Choroid plexus epithelial cell (primary cell): Measurements from ENCODE around the gene ANKK1.
A peak's percentile ranks its signal among the peaks of the same experiment; 100 is the strongest.

Source experiments
- DNase-seq: peaks from one replicate; pipeline ENCODE4 v3.0.0-alpha.2; 2010; ENCODE audit warnings: low read depth
- H3K4me3 ChIP-seq: 2 replicates; pipeline ENCODE4 v1.5.1; 2011; ENCODE audit warnings: low read depth, mild to moderate bottlenecking, control low read depth, low read length, moderate library complexity
- TF ChIP-seq, protein P1 (sequence below): conservative IDR thresholded peaks from 2 replicates; pipeline ENCODE4 v1.5.1; 2011; ENCODE audit warnings: low read depth, mild to moderate bottlenecking, control low read depth, inconsistent platforms, low read length, moderate library complexity

Gene ANKK1

DNA sequence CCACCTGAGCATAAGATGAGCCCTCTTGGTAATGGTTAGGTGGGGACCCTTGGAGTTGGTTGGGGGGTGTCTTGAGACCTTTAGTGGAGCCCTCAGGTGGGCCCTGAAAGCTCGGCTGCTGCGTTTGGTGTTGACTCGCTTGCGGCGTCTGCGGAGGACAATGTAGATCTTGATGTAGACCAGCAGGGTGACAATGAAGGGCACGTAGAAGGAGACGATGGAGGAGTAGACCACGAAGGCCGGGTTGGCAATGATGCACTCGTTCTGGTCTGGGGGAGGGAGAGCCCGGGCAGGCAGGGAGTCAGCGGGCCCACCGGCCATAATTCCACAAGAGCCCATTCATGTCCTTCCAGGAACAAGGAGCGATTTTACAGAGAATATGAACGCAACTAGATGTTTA is 27.8 kb downstream of the ANKK1 start:
- no peak for DNase-seq
- TF ChIP-seq, protein P1, sequence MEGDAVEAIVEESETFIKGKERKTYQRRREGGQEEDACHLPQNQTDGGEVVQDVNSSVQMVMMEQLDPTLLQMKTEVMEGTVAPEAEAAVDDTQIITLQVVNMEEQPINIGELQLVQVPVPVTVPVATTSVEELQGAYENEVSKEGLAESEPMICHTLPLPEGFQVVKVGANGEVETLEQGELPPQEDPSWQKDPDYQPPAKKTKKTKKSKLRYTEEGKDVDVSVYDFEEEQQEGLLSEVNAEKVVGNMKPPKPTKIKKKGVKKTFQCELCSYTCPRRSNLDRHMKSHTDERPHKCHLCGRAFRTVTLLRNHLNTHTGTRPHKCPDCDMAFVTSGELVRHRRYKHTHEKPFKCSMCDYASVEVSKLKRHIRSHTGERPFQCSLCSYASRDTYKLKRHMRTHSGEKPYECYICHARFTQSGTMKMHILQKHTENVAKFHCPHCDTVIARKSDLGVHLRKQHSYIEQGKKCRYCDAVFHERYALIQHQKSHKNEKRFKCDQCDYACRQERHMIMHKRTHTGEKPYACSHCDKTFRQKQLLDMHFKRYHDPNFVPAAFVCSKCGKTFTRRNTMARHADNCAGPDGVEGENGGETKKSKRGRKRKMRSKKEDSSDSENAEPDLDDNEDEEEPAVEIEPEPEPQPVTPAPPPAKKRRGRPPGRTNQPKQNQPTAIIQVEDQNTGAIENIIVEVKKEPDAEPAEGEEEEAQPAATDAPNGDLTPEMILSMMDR = no peak
- H3K4me3 ChIP-seq = no peak overlapping the region

DNA sequence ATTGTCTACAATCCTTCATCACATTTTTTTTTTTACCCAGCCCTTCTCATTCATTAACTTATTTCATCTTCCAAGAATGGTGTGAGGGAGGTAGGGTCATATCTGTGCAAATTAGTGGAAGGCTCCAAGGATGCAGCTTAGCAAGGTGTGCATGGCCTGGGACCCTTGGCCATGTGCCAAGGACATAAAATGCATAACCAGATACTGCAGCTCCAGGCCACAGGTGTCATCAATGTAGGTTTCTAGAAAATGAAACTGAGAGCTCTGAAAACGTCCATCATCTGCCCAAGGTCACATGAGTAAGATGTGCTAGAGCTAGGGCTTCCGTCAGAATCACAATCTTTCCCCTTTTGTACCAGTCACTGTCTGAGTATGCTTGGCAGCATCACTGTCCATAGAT is 29.8 kb downstream of the ANKK1 start:
- no peak for DNase-seq
- TF ChIP-seq, protein P1 = no peak

DNA sequence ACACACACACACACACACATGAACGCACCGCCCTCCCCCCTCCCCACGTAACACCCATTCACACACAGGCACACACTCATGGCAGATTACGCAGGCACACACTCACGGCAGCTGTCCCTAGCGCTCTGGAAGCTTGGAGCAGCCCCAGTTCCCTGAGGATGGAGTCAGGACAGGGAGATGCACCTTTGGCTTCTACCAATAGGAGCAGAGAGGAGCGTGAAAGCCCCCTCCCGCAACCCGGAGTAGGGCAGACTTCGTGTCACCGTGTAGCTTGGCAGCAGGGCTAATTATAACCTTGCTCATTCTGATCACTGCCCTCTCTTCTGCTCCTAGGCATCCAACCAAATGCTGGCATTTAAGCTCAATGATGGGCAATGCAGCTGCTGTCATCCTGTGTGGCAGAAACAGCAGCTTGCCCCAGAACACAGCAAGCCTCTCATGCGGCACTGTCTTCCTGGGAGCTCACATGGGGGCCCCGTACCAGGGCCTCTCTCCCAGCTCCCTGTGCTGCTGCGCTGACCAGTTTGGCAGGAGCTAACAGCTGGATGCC is 31.9 kb downstream of the ANKK1 start:
- H3K4me3 ChIP-seq = no peak overlapping the region
- TF ChIP-seq, protein P1 = no peak
- no peak for DNase-seq

More for the DNA sequence above, 29.8 kb downstream of the ANKK1 start:
- no peak overlapping the region for H3K4me3 ChIP-seq

DNA sequence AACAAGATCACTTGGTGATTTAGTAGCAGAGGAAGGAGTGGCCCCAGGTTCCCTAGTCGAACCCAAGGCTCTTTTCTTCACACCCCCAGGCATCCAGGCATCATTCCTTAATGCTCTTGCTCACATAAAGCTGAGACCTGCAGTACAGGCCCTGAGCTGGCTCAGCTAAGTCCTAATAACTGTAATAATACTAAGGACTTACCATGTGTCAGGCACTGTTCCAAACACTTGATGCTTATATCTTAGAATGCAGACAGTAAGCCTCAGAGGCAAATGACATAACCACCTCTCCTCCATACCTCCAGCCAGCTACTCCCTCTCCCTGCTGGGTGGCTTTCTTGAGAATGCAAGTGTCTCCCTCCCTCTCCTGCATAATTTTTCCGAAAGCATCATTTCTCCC is 33.2 kb downstream of the ANKK1 start:
- H3K4me3 ChIP-seq = no peak overlapping the region
- TF ChIP-seq, protein P1 = no peak
- DNase-seq = peak; percentile 5

DNA sequence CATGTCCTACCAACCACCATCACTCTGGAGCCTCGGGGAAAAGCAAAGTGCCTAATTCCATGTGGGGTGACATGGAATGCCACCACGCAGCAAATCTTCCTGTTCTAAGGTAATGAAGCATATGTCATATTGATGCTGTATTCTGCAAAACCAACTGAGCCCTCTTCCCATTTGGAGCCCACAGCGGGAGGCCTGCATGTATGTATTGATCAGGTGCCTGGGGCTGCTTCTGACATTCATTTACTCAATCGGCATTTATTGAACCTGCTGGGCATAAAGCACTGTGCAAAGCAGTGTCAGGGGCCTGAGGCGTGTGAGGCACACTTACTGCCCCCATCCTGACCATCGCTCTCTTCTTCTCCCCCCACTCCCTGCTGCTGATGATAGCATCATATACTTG is 39.1 kb downstream of the ANKK1 start:
- no peak overlapping the region for H3K4me3 ChIP-seq
- TF ChIP-seq, protein P1 = no peak
- no peak for DNase-seq

DNA sequence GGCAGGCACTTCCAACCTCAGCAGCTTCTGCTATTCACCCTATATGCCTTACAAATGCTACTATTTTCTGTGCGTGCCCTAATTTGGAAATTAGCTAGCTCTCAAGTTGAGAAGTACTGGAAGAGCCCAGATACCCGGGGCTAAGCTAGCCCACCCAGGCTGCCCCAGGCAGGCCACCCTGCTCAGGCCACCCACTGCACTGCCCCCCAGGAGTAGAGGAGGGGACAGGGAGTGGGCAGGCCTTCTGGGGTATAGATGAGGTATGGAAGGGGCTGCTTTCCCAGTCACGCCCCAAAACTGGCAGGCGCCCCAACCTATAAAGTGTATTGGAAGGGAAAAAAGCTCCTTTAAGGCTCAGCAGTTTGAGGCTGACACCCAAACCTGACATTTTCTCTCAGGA is 44.2 kb downstream of the ANKK1 start:
- TF ChIP-seq, protein P1 = no peak
- DNase-seq = no peak
- H3K4me3 ChIP-seq = no peak overlapping the region

DNA sequence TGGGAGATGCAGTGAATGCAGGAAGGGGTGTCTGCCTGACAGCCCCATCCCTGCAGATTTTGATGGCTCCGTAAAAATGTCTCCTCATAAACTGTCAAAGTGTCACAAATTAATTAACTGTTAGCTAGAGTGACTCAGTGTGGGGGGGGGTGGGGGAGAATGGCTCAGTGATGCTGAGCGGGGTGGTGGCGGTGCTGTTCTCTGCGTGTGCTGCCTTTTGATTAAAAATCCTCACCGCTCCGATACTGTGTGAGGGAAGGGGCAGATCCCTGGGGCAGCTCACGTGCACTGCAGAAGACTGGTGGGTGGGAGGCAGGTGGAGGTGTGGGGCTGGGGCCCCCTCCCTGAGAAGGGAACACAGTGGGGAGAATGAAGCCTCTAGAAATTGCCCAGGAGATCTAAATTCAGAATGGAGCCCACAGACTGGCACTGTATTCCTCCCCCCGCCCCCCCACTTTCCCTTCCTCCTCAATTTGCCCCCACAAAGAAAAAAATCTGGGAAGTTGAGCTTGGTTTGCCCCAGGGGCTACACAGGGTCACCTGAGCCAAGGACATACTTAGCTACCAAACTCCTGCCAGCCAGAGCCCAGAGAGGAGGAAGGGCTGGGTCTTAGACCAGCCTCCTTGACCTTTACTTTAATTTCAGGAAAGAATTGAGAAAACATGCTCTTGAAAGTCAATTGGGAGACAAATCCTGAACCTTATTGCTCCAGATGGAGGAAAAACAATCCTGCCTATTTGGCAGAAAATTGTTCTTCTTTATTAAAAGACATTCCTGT is 47.8 kb downstream of the ANKK1 start:
- DNase-seq = no peak
- TF ChIP-seq, protein P1 = no peak
- H3K4me3 ChIP-seq = no peak overlapping the region
